Measurements from ENCODE around the gene CNOT4.
A peak's percentile ranks its signal among the peaks of the same experiment; 100 is the strongest.
"Not testable (repeated sequence)": the region's sequence is repeated elsewhere in the genome, so short reads cannot be mapped to it uniquely, and the experiment has no call there.

Gene CNOT4

DNA sequence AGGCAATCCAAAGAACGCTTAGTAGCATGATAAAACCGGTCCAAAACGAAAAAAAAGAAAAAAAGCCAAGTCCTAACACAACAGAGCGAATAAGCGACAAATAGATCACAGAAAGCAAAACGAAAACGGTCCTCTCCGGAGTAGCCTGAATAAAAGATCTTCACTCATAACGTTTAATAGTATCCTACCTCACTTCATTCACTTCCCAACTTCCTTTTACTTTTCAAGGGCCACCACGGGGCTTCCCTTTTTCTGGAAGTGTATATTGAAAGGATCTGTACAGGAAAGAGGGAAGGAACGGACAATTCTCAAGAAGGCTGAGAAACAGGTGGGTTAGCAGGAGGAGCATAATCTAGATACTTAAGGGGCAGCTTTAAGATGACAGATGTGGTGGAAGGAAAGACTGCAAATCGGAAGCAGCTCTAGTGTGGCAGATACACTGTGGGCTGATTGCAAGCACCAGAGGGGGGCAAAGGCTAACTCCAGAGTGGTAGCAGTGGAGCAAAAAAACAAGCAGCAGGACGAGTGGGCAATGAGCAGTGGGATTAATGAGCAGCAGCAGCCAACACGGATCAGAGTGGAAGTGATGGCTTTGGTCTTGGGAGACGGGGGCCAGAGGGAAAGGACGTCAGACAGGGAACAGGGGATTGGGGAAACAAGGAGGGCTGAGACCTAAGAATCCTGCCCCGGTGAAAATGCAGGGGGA lies 866 bp downstream of the CNOT4 start:
- Histone ChIP-seq H3K4me3 (ENCODE audit: low read length) (peak overlapping the region; percentile 90), H3K4me1 (ENCODE audit: control insufficient read depth, insufficient read depth, low read length) (peaks cover 8% of the 10 kb centered on the region), H3K9ac (ENCODE audit: low read length) (peak overlapping the region; percentile 98), H3K9me3 (ENCODE audit: control insufficient read depth, low read length) (no peaks in the 10 kb centered on the region), H3K36me3 (ENCODE audit: control insufficient read depth, insufficient read depth, low read length) (no peaks in the 10 kb centered on the region), H3K27me3 (ENCODE audit: control insufficient read depth, insufficient read depth, low read length) (no peaks in the 10 kb centered on the region)

DNA sequence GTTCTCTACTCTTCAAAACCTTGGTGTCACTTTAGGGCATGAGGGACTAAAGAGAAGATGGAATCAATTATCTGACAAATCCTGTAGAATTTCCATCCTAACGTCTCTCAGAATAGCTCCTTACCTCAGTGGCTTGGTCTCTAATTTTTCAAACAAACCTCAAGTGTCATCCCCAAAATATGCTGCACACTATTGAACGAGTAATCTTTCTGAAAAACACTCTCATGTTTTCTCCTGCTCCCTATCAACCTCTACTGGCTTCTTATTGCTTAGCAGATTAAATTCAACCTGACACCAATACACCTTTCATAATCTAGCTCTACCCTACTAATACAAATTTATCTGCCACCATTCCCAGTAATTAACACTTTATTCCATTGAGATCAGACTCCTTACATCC lies 8.5 kb downstream of the CNOT4 start:
- Histone ChIP-seq H3K27me3 (ENCODE audit: control insufficient read depth, insufficient read depth, low read length) (no peaks in the 10 kb centered on the region), H3K36me3 (ENCODE audit: control insufficient read depth, insufficient read depth, low read length) (no peaks in the 10 kb centered on the region), H3K9ac (ENCODE audit: low read length) (no peak overlapping the region), H3K4me3 (ENCODE audit: low read length) (no peak overlapping the region), H3K4me1 (ENCODE audit: control insufficient read depth, insufficient read depth, low read length) (no peaks in the 10 kb centered on the region), H3K9me3 (ENCODE audit: control insufficient read depth, low read length) (no peaks in the 10 kb centered on the region)

DNA sequence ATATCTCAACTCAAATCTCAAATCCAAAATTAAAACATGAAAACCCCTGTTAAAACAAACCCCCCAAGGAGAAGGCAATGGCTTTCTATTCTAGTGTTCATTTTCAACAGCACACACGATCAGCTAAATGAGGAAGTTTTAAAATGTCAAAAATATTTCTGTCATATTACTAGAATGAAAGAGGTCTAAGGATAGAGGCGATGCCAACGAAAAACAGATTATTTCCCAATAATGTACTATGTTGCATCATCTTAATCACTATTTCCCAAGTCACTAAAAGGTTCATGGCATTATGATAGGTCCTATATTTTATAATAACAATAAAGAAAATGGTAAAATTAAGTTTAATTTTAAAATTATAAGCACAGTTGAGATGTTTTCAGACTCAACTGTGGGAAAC lies 10.1 kb downstream of the CNOT4 start:
- no peaks in the 10 kb centered on the region for H3K4me1 ChIP-seq (ENCODE audit: control insufficient read depth, insufficient read depth, low read length)

DNA sequence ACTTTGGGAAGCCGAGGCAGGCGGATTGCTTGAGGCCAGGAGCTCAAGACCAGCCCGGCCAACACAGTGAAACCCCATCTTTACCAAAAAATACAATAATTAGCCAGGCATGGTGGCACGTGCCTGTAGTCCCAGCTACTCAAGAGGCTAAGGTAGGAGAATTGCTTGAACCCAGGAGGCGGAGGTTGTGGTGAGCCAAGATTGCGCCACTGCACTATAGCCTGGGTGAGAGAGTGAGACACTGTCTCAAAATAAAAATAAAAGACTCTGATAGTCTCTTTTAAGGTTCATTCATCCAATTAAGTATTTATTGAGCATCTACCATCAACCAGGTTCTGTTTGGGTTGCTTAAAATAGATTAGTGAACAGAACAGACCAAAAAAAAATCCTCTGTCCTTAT lies 12.7 kb downstream of the CNOT4 start:
- H3K4me3 ChIP-seq (ENCODE audit: low read length); H3K9ac ChIP-seq (ENCODE audit: low read length); H3K36me3 ChIP-seq (ENCODE audit: control insufficient read depth, insufficient read depth, low read length); H3K4me1 ChIP-seq (ENCODE audit: control insufficient read depth, insufficient read depth, low read length); H3K9me3 ChIP-seq (ENCODE audit: control insufficient read depth, low read length); H3K27me3 ChIP-seq (ENCODE audit: control insufficient read depth, insufficient read depth, low read length): not testable (repeated sequence)

More for the DNA sequence above, 10.1 kb downstream of the CNOT4 start:
- Histone ChIP-seq H3K27me3 (ENCODE audit: control insufficient read depth, insufficient read depth, low read length) (no peaks in the 10 kb centered on the region), H3K36me3 (ENCODE audit: control insufficient read depth, insufficient read depth, low read length) (no peaks in the 10 kb centered on the region), H3K9ac (ENCODE audit: low read length) (no peak overlapping the region), H3K9me3 (ENCODE audit: control insufficient read depth, low read length) (no peaks in the 10 kb centered on the region), H3K4me3 (ENCODE audit: low read length) (no peak overlapping the region)

DNA sequence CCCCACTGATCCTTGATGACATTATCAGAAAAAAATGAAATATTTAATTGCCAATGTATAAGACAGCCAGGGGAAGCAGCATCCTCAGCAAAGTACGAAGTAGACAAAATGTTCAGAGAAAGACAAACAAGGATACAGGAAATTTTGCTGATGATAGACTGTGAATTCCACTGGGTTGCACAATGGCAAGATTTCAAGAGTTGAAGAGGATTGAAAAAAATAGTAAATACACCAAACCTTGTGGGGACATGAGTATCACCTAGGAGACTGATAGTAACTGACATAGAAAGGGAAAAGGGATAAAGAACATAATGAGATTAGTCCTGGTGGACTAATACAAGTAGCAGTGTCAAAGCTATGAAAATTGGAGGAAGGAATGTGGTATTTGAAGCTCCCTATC lies 16.5 kb downstream of the CNOT4 start:
- H3K4me3 ChIP-seq (ENCODE audit: low read length), result no peak overlapping the region
- no peaks in the 10 kb centered on the region for H3K9me3 ChIP-seq (ENCODE audit: control insufficient read depth, low read length)
- H3K27me3 ChIP-seq (ENCODE audit: control insufficient read depth, insufficient read depth, low read length), result no peaks in the 10 kb centered on the region
- H3K9ac ChIP-seq (ENCODE audit: low read length), result no peak overlapping the region
- H3K36me3 ChIP-seq (ENCODE audit: control insufficient read depth, insufficient read depth, low read length), result no peaks in the 10 kb centered on the region
- H3K4me1 ChIP-seq (ENCODE audit: control insufficient read depth, insufficient read depth, low read length), result peaks cover 8% of the 10 kb centered on the region

DNA sequence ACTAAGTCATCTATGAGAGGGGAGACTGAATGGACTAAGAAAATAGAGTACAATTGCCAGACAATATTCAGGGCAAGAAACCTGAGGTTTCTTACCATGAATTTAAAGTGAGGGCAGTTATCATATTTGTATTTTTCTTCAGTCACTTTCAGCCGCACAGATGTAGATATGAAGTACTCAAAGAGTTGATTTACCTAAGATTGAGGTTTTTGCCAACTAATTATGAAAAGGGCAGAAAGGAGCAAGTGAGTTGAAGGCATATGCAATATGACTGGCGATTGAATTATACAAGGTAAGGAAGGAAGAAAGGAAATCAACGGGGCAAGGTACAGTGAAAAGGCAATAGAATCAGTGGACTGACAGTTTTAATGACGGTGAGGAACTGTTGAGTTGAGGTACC lies 17.8 kb downstream of the CNOT4 start:
- Histone ChIP-seq H3K9me3 (ENCODE audit: control insufficient read depth, low read length) (no peaks in the 10 kb centered on the region), H3K36me3 (ENCODE audit: control insufficient read depth, insufficient read depth, low read length) (no peaks in the 10 kb centered on the region), H3K27me3 (ENCODE audit: control insufficient read depth, insufficient read depth, low read length) (no peaks in the 10 kb centered on the region), H3K4me1 (ENCODE audit: control insufficient read depth, insufficient read depth, low read length) (peaks cover 8% of the 10 kb centered on the region), H3K4me3 (ENCODE audit: low read length) (no peak overlapping the region), H3K9ac (ENCODE audit: low read length) (no peak overlapping the region)

DNA sequence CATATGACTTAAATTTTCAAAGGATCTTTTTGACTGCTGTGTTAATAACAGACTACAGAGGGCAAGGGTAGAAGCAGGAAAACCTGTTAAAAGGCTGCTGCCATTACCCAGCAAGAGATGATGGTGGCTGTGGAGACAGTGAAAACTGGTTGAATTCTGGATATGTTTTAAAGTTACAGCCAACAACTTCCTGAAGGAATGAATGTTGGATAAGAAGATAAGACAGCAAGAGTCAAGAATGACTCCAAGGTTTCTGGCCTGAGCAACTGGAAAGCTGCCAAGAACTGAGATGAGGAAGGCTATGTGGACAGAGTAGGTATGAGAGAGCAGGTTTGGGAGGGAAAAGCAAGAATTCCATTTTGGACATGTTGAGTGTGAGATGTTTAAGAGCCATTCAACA lies 19.1 kb downstream of the CNOT4 start:
- H3K36me3 ChIP-seq (ENCODE audit: control insufficient read depth, insufficient read depth, low read length), result no peaks in the 10 kb centered on the region
- no peaks in the 10 kb centered on the region for H3K9me3 ChIP-seq (ENCODE audit: control insufficient read depth, low read length)
- no peak overlapping the region for H3K9ac ChIP-seq (ENCODE audit: low read length)
- H3K4me3 ChIP-seq (ENCODE audit: low read length), result no peak overlapping the region
- H3K27me3 ChIP-seq (ENCODE audit: control insufficient read depth, insufficient read depth, low read length), result no peaks in the 10 kb centered on the region
- H3K4me1 ChIP-seq (ENCODE audit: control insufficient read depth, insufficient read depth, low read length), result peaks cover 8% of the 10 kb centered on the region

DNA sequence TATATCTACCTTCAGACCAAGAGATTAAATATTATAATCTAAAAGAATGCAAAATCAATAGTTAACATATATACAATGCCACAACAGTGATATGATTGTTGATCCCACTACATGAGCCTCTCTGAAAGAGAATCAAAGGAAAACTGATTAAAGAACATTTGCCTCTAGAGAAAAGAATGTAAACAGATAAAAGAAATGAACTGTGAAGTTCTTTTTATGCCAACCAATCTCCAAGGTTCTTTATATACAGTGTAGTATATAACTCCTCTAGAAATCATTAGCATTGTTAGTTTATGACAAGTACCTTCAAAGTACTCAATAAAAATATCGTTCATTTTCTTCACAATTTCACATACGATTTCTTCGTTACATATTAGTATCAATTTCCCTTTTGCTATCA lies 20.1 kb downstream of the CNOT4 start:
- no peaks in the 10 kb centered on the region for H3K36me3 ChIP-seq (ENCODE audit: control insufficient read depth, insufficient read depth, low read length)
- H3K4me3 ChIP-seq (ENCODE audit: low read length), result no peak overlapping the region
- peaks cover 8% of the 10 kb centered on the region for H3K4me1 ChIP-seq (ENCODE audit: control insufficient read depth, insufficient read depth, low read length)
- no peaks in the 10 kb centered on the region for H3K9me3 ChIP-seq (ENCODE audit: control insufficient read depth, low read length)
- H3K9ac ChIP-seq (ENCODE audit: low read length), result no peak overlapping the region
- no peaks in the 10 kb centered on the region for H3K27me3 ChIP-seq (ENCODE audit: control insufficient read depth, insufficient read depth, low read length)

DNA sequence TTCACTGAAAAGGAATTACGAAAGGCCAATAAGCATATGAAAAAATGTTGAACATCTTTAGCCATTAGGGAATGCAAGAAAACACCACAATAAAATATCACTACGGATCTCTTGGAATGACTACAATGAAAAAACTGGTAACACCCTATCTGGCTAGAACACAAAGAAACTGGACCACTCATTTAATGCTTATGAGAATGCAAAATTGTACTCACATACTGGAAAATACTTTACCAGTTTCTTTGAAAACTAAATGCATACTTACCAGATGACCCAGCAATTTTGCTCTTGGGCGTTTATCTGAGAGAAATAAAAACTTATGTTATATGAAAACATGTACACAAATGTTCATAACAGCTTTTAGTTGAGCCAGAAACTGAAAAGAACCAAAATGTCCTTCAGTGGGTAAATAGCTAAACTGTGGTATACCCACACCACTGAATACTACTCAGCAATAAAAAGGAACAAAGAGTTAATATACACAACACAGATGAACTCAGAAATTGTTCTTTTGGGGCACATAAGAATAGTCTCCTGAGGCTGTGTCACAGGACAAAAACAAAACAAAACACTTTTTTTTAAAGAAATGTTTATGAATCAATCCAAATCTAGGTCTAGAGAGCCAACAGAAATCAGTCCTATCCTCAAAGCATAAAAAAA lies 23.5 kb downstream of the CNOT4 start:
- Histone ChIP-seq H3K36me3 (ENCODE audit: control insufficient read depth, insufficient read depth, low read length) (no peaks in the 10 kb centered on the region), H3K27me3 (ENCODE audit: control insufficient read depth, insufficient read depth, low read length) (no peaks in the 10 kb centered on the region), H3K9me3 (ENCODE audit: control insufficient read depth, low read length) (no peaks in the 10 kb centered on the region), H3K9ac (ENCODE audit: low read length) (no peak overlapping the region), H3K4me3 (ENCODE audit: low read length) (no peak overlapping the region), H3K4me1 (ENCODE audit: control insufficient read depth, insufficient read depth, low read length) (peaks cover 8% of the 10 kb centered on the region)

DNA sequence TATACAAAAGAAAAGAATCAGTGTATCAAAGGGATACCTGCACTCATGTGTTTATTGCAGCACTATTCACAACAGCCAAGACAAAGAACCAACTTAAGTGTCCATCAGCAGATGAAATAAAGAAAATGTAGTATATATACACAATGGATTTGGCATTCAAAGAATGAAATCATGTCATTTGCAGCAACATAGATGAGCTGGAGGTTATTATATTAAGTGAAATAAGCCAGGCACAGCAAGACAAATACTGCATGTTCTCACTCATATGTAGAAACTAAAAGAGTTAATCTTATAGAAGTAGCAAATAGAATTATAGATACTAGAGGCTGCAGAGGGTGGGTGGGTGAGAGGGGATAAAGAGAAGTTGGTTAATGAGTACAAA lies 28.3 kb downstream of the CNOT4 start:
- H3K4me3 ChIP-seq (ENCODE audit: low read length), result no peak overlapping the region
- no peaks in the 10 kb centered on the region for H3K4me1 ChIP-seq (ENCODE audit: control insufficient read depth, insufficient read depth, low read length)
- no peak overlapping the region for H3K9ac ChIP-seq (ENCODE audit: low read length)
- H3K36me3 ChIP-seq (ENCODE audit: control insufficient read depth, insufficient read depth, low read length), result no peaks in the 10 kb centered on the region
- H3K9me3 ChIP-seq (ENCODE audit: control insufficient read depth, low read length), result no peaks in the 10 kb centered on the region
- H3K27me3 ChIP-seq (ENCODE audit: control insufficient read depth, insufficient read depth, low read length), result no peaks in the 10 kb centered on the region

DNA sequence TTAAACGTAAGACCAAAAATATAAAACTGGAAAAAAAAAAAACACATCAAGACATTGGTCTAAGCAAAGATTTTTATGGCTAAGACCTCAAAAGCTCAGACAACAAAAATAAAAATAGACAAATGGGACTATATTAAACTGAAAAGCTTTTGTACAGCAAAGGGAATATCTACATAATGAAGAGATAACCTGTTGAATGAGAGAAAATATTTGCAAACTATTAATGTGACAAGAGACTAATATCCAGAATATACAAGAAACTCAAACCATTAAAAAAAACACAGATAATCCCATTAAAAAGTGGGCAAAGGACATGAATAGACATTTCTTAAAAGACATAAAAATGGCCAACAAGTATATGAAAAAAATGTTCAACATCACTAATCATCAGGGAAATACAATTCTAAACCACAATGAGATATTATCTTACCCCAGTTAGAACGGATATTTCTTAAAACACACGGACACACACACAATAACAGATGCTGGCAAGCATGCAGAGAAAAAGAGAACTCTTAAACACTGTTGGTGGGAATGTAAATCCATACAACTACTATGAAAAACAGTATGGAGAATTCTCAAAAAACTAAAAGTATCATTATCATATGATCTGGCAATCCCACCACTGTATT lies 28.8 kb downstream of the CNOT4 start:
- Histone ChIP-seq H3K9ac (ENCODE audit: low read length) (no peak overlapping the region), H3K36me3 (ENCODE audit: control insufficient read depth, insufficient read depth, low read length) (no peaks in the 10 kb centered on the region), H3K4me3 (ENCODE audit: low read length) (no peak overlapping the region), H3K9me3 (ENCODE audit: control insufficient read depth, low read length) (no peaks in the 10 kb centered on the region), H3K27me3 (ENCODE audit: control insufficient read depth, insufficient read depth, low read length) (no peaks in the 10 kb centered on the region), H3K4me1 (ENCODE audit: control insufficient read depth, insufficient read depth, low read length) (no peaks in the 10 kb centered on the region)

DNA sequence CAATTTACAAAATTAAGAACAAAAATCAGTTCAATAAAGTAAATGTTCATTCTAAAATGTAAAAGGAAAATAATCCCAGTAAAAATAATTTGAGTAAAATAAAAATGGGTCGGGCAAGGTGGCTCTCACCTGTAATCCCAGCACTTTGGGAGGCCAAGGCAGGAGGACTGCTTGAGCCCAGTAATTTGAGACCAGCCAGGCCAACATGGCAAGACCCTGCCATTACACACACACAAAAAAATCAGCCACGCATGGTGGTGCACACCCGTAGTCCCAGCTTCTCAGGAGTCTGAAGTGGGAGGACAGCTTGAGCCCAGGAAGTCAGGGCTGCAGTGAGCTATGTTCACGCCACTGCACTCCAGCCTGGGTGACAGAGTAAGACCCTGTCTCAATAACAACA lies 34.4 kb downstream of the CNOT4 start:
- Histone ChIP-seq H3K9me3 (ENCODE audit: control insufficient read depth, low read length) (no peaks in the 10 kb centered on the region), H3K4me1 (ENCODE audit: control insufficient read depth, insufficient read depth, low read length) (no peaks in the 10 kb centered on the region), H3K4me3 (ENCODE audit: low read length) (no peak overlapping the region), H3K27me3 (ENCODE audit: control insufficient read depth, insufficient read depth, low read length) (no peaks in the 10 kb centered on the region), H3K36me3 (ENCODE audit: control insufficient read depth, insufficient read depth, low read length) (no peaks in the 10 kb centered on the region), H3K9ac (ENCODE audit: low read length) (no peak overlapping the region)
